Measurements from ENCODE around the gene MKKS.
"Not testable (repeated sequence)": the region's sequence is repeated elsewhere in the genome, so short reads cannot be mapped to it uniquely, and the experiment has no call there.

Gene MKKS

DNA sequence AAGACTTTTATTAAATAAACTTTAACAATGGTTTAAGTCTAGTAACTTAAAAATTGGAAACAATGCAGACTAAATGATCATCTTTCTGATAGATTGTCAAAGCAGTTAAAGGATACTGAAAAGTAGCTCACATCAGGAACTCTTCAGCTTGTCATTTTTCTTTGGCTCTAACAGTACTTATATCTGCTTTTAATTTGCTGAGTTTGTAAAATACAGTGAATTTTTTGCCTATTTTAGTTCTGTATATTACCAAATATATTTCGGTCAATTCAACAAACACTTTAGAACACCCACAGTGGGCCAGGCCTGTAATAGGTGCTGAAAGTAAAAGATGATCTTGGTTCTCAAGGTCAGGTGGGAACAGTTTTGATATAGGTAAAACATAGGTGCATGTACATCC lies 22.3 kb downstream of the MKKS start:
- no peak for DNase-seq

DNA sequence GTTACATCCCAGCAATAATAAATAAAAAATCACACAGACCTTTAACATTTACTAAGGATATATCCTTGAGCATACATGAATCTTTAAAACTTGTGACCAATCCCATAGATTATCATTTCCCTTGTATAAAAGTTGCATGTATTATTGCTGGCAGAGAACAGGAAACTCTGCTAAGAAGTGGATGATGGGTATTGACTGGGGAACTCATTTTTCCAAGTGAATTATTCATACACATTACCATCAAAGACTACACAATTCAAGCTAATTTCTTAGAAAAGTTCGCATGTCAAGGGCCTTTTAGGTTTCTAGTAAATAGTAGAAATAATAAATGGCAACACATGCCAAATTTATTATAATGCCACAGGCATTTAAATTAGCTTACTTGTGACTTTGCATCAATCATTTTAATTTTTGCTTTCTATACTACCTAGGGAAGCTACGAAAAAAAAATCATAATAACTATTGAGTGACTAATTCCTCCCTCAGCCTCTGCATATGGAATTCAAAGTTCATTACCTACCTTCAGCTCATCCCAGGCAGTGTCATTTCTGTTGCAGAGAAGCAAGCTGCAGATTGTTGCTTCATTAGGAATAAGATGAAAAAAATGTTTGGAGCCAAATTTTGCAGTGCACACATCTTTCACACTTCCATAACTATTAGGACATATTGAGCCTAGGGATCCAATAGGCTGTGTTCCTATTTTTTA lies 25.8 kb downstream of the MKKS start:
- DNase-seq, result no peak

GRCh38 chr20:10404959-10405530 lies 29.0 kb downstream of the MKKS start:
- no peak for DNase-seq

GRCh38 chr20:10404023-10404628 lies 29.9 kb downstream of the MKKS start:
- DNase-seq, result no peak

GRCh38 chr20:10402938-10403608 lies 30.9 kb downstream of the MKKS start:
- peak; percentile 10 for DNase-seq

DNA sequence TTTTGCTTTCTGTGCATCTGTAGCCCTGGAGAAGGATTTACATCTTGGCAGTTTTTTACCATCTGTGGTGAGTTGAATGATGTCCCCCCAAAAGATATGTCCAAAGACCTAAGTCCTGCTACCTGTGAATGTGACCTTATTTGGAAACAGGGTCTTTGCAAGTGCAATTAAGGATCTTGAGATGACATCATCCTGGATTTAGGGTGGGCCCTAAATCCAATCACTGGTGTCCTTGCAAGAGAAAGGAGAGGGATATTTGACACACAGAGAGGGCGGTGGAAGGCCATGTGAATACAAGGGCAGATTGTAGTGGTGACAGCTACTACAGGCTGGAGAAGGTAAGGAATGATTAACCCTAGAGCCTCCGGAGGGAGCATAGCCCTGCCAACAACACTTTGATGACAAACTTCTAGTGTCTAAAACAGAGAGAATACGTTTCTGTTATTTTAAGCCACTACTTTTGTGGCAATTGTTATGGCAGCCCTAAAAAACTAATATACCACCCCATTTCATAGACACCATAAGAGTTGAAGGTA lies 35.1 kb downstream of the MKKS start:
- DNase-seq, result no peak

DNA sequence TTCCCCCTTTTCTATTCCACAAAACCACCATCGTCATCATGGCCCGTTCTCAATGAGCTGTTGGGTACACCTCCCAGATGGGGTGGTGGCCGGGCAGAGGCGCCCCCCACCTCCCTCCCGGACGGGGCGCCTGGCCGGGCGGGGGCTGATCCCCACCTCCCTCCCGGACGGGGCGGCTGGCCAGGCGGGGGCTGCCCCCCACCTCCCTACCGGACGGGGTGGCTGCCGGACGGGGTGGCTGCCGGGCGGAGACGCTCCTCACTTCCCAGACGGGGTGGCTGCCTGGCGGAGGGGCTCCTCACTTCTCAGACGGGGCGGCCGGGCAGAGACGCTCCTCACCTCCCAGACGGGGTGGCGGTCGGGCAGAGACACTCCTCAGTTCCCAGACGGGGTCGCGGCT lies 39.3 kb downstream of the MKKS start:
- not testable (repeated sequence) for DNase-seq

GRCh38 chr20:10390709-10391108 lies 43.3 kb downstream of the MKKS start:
- peak; percentile 9 for DNase-seq

DNA sequence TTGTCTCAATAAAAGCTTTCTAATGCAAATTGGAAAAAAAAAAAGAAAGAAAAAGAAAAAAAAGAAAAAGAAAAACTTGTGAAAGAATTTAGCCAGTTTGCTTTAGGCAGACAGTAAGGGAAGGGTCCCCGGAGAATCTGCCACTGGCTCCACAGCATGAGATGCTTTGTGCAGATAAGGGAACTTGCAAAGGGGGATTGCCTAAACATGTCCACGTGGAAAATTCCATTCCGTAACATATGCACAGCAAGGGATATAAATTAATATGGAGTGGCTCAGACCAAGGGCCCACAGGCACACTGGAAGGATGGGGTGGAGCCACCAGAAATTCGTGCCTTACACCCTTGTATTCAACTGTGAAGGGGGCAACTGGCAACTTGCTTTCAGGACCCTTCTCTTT lies 45.4 kb downstream of the MKKS start:
- no peak for DNase-seq

DNA sequence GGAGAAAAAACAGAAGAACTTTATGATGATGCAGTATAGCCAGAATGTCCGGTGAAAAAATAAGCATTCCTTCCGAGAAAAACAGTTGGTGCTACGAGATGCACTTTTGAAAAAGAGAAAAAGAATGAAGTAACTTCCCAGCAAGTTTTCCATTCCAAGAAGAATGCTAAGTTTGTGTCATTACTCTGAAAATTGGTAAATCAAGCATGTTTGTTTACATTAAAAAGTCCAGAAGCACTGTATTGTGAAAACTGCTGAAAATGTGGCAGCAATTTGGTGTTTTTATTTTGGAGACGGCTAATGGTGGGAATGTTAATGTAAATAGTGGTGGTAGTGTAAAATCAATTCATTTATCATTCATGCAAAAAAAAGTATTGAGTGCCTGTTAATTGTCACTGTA lies 46.3 kb downstream of the MKKS start:
- DNase-seq, result no peak

DNA sequence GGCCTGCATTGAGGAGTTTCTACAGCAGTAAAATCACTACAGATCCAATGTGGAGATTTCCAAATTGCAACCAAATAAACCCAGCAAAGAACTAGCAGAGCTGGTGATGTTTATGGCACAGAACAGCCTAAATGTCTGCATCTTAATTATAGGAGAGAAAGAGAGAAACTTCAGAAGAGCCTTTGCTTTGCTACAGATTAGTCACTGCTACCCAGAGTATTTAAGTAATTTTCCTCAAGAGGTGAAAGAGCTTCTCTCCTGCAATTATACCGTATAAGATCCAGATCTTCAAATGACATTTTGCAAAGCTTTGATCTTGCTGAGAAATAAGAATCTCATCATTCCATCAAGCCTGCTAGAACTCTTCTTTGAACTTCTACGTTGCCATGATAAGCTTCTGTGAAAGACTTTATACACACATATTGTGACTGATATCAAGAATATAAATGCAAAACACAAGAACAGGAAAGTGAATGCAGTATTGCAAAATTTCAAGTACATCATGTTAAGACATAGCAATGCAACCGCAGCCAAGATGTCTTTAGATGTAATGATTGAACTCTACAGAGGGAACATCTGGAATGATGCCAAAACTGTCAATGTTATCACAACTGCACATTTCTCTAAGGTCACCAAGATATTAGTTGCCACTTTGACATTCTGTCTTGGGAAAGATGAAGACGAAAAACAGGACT lies 48.0 kb downstream of the MKKS start:
- DNase-seq, result no peak

DNA sequence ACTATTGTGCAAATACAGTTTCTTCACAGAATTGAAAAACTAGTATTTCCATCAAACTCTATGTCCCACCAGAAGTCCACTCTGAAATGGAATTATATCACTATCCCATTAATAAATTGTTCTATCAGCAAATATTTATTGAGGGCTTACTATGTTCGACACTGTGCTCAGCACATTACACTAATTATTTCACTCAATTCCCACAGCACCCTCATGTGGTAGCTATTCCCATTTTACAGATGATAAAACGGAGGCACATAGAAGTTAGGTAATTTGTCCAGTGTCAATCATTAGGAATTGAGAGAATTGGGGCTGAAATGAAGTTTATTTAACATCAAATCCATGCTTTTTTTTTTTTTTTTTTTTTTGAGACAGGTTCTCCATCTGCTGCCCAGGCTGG lies 52.5 kb downstream of the MKKS start:
- DNase-seq, result no peak

- no peak for DNase-seq
Measured at GRCh38 chr20:10379761-10380160, 54.3 kb downstream of the MKKS start.

DNA sequence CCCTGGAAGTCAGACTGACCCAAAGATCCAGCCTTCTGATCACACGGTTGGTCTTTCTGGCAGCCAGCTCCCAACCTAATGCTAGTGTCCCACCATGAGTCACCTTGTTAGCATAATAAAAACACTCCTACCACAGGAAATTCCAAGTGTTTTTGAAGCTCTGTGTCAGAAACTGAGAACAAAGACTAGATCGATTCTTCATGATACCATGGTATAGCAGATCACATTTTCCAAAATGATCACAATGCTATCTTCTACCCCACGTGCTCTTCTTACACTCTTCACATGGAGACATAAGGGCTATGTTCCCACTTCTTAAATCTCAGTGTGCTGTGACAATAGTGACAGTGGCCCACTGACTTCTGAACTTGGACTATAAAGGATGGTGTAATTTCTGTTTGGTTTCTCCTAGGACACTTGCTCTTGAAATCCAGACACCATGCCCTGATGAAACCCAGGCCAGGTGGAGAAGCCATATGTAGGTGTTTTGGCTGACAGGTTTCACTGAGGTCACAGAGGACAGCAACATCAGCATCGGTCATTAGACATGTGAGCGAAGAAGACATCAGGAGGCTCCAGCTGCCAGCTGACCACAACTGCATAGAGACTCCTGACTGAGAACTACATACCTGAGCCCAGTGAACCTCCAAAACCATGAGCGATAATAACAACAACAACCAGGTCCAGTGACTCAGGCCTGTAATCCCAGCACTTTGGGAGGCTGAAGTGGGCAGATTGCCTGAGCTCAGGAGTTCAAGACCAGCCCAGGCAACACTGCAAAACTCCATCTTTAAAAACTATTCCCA lies 57.5 kb downstream of the MKKS start:
- no peak for DNase-seq

GRCh38 chr20:10375191-10375590 lies 58.8 kb downstream of the MKKS start:
- no peak for DNase-seq

GRCh38 chr20:10374036-10374435 lies 60.0 kb downstream of the MKKS start:
- DNase-seq, result no peak

DNA sequence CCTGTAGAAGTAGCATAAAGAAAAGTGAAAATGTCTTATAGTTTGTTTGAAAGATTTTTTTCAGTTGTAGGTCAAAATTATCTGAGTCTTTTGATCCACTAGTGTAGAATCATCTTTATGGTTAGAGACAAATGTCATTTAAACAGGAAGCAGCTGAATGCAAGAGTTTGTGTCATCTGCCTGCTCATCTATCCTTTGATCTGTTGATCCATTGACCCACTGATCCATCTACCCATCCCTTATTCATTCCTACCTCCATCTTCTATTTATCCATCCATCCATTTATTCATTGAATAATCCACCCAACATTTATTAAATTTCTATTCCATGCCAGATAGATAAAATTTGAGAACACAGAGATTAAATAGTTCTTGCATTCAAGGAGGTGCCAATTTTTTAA lies 62.6 kb downstream of the MKKS start:
- no peak for DNase-seq

GRCh38 chr20:10370091-10370887 lies 63.7 kb downstream of the MKKS start:
- no peak for DNase-seq

DNA sequence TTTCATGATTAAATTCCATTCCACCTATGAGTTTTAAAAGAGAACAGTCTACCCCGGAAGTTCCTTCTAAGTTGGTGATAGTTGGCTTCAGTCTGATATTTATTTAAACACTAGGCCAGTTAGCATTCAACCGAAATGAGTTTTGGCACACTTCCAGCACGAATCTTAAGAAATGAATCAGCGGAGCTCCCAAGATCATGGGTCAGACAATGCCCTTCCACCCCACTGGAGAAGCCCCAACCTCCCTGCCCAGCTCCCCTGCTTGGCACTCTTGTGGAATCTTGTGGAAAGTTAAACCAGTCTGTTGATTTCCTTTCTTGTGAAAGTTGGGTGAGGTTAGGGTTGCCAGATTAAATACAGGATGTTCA lies 64.3 kb downstream of the MKKS start:
- DNase-seq, result no peak

DNA sequence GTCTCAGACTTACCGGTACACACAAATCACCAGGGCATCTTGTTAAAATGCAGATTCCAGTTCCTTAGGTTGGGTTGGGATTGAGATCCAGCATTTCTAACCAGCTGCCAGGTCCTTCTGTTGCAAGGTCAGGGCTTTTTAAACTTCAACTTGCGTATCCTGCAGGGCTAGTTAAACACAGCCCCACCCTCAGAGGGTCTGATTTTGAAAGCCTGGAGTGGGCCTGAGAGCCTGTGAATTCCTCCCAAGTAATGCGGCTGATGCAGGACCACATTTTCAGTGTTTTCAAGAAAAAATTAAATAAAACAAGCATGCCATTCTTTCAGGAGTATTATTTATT lies 65.3 kb downstream of the MKKS start:
- no peak for DNase-seq

DNA sequence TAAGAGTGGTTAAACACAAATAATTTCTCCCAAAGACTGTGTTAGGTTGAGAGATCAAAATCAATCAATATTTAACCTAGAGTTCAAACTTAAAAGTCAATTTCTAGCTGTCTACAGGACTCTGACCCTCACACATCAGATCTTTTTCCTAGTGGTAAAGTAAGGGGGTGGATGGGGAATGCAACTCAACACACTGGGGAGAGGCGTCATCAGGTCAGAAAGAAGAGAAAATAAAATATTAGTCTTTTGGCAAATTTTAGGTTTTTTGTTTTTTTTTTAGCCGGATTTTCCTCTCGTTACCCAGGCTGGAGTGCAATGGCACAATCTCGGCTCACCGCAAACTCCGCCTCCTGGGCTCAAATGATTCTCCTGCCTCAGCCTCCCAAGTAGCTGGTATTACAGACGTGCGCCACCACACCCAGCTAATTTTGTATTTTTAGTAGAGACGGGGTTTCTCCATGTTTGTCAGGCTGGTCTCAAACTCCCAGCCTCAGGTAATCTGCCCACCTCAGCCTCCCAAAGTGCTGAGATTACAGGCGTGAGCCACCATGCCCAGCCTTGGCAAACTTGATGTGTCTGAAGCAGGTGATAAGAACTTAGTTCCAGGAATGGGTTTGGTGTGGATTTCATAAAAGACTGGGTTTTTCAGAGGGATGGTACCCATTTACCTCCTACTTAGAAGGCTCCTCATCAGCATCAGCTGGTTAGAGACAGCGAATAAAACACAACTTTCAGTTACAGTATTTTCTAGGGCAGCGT lies 65.9 kb downstream of the MKKS start:
- no peak for DNase-seq

Measured in activated CD4-positive, alpha-beta T cell treated with anti-CD3 and anti-CD28 coated beads, Interleukin-2, Interleukin-6, amounts not matched to agents 100 ng/mL and 50 ng/mL, durations not matched to agents 16 hours and 8 hours (primary cell).